Activated CD4-positive, alpha-beta T cell treated with anti-CD3 and anti-CD28 coated beads, Interleukin-2, amount 10 ng/mL, durations not matched to agents 24 days and 14 days (primary cell): Measurements from ENCODE around the gene FAM90A26. TPM values are rescaled to one million over a fixed set of nuclear protein-coding genes. Genes with fewer than 3 reads are reported as not detected.
"Not testable (repeated sequence)": the region's sequence is repeated elsewhere in the genome, so short reads cannot be mapped to it uniquely, and the experiment has no call there.

Experiments
- DNase-seq: peaks from one replicate; pipeline ENCODE4 v3.0.0; 2022
- H3K27ac Mint-ChIP-seq: one replicate; pipeline ENCODE4 v1.8.0; 2022; ENCODE audit warnings: mild to moderate bottlenecking, mixed read lengths
- H3K27me3 Mint-ChIP-seq: one replicate; pipeline ENCODE4 v1.8.0; 2022; ENCODE audit warnings: mixed read lengths
- H3K36me3 Mint-ChIP-seq: one replicate; pipeline ENCODE4 v1.8.0; 2022; ENCODE audit warnings: low read depth, mild to moderate bottlenecking, mixed read lengths
- H3K4me1 Mint-ChIP-seq: one replicate; pipeline ENCODE4 v1.8.0; 2021; ENCODE audit warnings: mixed read lengths
- H3K4me3 Mint-ChIP-seq: one replicate; pipeline ENCODE4 v1.8.0; 2022; ENCODE audit warnings: mild to moderate bottlenecking, moderate library complexity, mixed read lengths
- H3K9me3 Mint-ChIP-seq: one replicate; pipeline ENCODE4 v1.8.0; 2021; ENCODE audit warnings: mixed read lengths
- intact Hi-C: fragments of 100-400 bp; cut with micrococcal nuclease; formaldehyde crosslinking; loops from one replicate; pipeline ENCODE4 v1.15.1; 2023
- total RNA-seq: library from RNA; stranded (reverse); gene quantifications from 2 replicates; pipeline ENCODE4 v1.2.3, GENCODE V29; 2022

FAM90A26 gene, protein sequence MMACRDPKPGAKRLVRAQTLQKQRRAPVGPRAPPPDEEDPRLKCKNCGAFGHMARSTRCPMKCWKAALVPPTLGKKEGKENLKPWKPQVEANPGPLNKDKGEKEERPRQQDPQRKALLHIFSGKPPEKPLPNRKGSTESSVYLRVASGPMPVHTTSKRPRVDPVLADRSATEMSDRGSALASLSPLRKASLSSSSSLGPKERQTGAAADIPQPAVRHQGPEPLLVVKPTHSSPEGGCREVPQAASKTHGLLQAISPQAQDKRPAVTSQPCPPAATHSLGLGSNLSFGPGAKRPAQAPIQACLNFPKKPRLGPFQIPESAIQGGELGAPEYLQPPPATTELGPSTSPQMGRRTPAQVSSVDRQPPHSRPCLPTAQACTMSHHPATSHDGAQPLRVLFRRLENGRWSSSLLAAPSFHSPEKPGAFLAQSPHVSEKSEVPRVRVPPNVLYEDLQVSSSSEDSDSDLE
- not detected in 2 replicates for total RNA-seq

DNA sequence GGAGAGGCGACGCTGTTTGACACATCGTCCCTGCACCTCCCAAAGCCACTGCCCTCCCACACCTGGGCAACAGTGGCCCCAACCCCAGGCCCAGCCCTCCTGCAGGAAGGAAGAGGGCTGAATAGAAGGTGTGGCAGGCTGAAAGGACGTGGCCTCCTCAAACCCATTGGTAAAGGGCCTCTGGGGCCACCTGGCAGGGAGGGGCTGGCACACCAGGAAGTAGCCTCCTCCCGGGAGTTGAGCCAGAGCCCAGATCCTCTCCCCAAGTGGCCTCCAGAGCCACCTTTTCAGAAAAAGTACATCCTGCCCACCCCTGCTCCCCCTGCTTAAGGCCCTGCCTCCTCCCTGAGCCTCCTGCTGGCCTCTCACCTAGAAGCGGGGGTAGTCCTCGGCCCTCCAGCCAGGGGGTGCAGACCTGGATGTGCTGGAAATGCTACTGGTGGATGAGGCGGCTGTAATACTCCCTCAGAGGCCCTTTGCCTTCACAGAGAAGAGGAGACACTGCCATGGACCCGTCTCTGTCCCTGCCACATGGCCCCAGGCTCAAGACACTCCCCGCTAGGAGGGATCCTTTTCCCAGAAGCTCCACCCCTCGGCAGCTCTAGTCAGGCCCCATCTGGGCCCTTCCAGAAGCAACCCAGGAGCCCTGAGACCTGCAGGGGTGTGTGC is at the start of gene FAM90A26:
FAM90A26 (plus strand) TSS at position 619 of the 669 bp plus-strand sequence. CDS start 2,764 bp downstream, outside the sequence.
- H3K27ac Mint-ChIP-seq, DNase-seq, H3K27me3 Mint-ChIP-seq, intact Hi-C loops, H3K4me1 Mint-ChIP-seq, H3K36me3 Mint-ChIP-seq, H3K4me3 Mint-ChIP-seq, H3K9me3 Mint-ChIP-seq: not testable (repeated sequence)

DNA sequence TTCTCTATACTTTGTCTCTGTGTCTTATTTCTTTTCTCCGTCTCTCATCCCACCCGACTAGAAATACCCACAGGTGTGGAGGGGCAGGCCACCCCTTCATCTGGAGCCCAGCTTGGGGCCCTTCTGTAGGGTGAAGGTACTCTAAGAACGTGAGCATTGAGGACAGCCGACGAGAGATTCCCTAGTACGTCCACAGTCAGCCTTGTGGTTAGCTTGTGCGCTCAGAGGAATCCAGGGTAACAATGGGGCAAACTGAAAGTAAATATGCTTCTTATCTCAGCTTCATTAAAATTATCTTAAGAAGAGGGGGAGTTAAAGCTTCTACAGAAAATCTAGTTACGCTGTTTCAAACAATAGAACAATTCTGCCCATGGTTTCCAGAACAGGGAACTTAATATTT is 47.5 kb upstream of the FAM90A26 start:
- H3K4me3 Mint-ChIP-seq, H3K9me3 Mint-ChIP-seq, H3K27ac Mint-ChIP-seq, intact Hi-C loops, DNase-seq, H3K36me3 Mint-ChIP-seq, H3K4me1 Mint-ChIP-seq: not testable (repeated sequence)
- H3K27me3 Mint-ChIP-seq = peaks cover 12% of the 10 kb centered on the region

DNA sequence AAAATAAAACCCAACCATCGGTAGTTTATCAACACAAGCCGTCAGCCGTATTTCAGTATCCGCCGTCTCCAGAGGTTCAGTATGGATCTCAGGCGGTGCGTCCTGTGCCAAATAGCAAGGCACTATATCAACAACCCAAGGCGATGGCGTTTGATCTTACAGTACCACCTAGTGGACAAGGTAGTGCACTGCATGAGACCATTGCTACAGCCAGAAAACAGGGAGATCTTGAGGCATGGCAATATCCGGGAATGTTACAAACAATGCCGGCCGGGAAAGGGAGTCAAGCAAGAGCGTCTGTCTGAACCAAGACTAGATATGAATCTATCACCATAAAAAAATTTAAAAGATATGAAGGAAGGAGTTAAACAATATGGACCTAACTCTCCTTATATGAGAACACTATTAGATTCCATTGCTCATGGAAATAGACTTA is 46.6 kb upstream of the FAM90A26 start:
- H3K36me3 Mint-ChIP-seq, H3K4me3 Mint-ChIP-seq, H3K4me1 Mint-ChIP-seq, intact Hi-C loops, H3K9me3 Mint-ChIP-seq, H3K27ac Mint-ChIP-seq: not testable (repeated sequence)
- DNase-seq = peak; percentile 76
- peaks cover 12% of the 10 kb centered on the region for H3K27me3 Mint-ChIP-seq

DNA sequence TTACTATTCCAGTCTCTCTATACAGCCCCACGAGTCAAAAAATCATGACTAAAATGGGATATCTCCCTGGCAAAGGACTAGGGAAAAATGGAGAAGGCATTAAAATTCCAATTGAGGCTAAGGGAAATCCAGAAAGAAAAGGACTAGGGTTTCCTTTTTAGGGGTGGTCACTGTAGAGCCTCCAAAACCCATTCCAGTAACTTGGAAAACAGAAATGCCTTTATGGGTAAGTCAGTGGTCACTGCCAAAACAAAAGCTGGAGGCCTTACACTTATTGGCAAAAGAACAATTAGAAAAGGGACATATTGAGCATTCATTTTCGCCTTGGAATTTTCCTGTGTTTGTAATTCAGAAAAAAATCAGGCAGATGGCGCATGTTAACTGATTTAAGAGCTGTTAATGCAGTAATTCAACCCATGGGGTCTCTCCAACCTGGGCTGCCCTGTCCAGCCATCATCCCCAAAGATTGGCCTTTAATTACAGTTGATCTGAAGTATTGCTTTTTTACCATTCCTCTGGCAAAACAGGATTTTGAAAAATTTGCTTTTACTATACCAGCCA is 44.5 kb upstream of the FAM90A26 start:
- DNase-seq, H3K27ac Mint-ChIP-seq, intact Hi-C loops, H3K4me3 Mint-ChIP-seq, H3K4me1 Mint-ChIP-seq, H3K36me3 Mint-ChIP-seq, H3K9me3 Mint-ChIP-seq: not testable (repeated sequence)
- H3K27me3 Mint-ChIP-seq = peaks cover 12% of the 10 kb centered on the region

DNA sequence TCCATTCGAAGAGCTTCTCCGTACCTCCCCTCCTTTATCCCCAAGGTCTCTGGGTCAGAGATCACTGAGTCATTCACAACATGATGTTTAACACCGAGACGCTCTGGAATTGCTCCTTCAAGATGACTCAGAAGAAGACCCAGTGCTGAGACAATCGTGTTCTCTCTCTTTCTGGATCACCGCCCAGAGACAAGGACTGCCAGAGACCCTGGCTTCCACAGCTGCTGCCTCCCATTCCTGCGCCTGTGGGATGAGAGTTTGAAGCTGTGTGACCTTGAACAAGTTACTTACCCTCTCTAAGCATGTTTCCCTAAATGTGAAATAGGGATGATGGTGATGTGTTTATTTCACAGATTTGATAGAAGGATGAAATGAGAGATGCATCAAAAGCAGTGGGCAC is 38.8 kb upstream of the FAM90A26 start:
- H3K4me1 Mint-ChIP-seq, H3K4me3 Mint-ChIP-seq, DNase-seq, H3K27ac Mint-ChIP-seq, H3K9me3 Mint-ChIP-seq, H3K36me3 Mint-ChIP-seq, intact Hi-C loops, H3K27me3 Mint-ChIP-seq: not testable (repeated sequence)

DNA sequence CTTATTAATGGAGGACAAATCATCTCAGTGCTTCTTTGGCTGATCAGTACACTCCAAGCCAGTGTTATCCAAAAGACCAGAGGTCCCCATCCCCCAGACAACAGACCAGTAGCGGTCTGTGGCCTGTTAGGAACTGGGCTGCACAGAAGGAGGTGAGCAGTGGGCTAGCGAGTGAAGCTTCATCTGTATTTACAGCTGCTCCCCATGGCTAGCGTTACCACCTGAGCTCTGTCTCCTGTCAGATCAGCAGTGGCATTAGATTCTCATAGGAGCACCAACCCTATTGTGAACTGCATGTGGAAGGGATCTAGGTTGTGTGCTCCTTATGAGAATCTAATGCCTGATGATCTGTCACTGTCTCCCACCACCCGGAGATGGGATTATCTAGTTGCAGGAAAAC is 37.4 kb upstream of the FAM90A26 start:
- H3K9me3 Mint-ChIP-seq, H3K27ac Mint-ChIP-seq, H3K4me3 Mint-ChIP-seq, intact Hi-C loops, H3K4me1 Mint-ChIP-seq, H3K27me3 Mint-ChIP-seq, DNase-seq, H3K36me3 Mint-ChIP-seq: not testable (repeated sequence)

DNA sequence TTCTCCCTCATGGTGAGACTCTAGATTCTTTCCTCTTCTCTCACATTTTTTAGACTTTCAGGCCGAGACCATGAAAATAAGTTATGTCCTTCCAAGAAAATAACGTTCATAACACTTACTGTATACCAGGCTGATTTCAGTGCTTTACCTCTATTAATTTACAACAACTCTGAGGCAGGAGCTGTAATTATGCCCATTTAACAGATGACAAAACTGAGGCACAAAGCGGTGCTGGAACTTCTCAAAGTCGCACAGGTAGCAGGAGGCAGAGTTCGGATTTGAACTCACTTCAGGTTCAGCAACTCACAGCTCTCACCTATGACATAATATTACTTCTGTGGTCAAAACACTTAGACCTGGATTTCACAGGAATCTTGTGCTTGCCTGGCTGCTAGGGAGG is 36.2 kb upstream of the FAM90A26 start:
- H3K4me1 Mint-ChIP-seq, DNase-seq, H3K27ac Mint-ChIP-seq, H3K4me3 Mint-ChIP-seq, H3K27me3 Mint-ChIP-seq, H3K36me3 Mint-ChIP-seq, H3K9me3 Mint-ChIP-seq, intact Hi-C loops: not testable (repeated sequence)

DNA sequence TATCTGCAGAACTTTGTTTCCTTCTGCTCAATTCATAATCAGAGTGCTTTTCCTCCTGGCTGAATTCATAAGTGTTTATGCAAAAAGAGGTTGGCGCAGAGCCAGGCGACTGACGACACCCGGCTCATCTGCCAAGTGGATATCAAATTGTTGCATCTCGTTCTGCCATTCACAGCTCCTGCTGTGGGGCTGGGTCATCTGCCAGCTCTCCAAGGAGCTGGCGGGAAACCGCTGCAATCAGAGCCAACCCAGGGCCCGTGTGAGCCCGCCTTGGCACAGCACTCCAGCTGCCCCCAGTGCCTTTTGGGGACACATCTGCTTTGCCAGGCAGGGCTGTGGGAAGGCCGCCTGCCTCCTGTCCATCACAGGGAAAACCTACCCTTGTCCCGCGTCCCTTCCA is 35.7 kb upstream of the FAM90A26 start:
- H3K27ac Mint-ChIP-seq, H3K4me1 Mint-ChIP-seq, H3K4me3 Mint-ChIP-seq, H3K9me3 Mint-ChIP-seq, DNase-seq, H3K36me3 Mint-ChIP-seq, H3K27me3 Mint-ChIP-seq, intact Hi-C loops: not testable (repeated sequence)

DNA sequence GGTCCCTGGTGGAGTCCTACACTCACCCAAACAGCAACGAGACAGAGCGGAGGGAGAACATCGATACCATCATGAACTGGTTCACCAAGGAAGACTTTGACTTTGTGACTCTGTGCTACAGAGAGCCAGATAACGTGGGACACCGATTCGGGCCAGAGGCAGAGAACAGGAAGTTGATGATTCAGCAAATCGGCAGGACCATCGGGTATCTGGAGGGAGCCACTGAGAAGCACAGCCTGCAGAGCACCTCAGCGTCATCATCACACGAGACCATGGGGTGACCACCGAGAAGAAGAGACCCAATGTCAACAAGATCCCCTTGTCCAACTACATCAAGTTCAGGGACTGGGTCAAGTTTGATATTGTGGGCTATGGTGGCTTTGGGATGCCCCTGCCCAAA is 29.2 kb upstream of the FAM90A26 start:
- H3K9me3 Mint-ChIP-seq, H3K27me3 Mint-ChIP-seq, H3K4me3 Mint-ChIP-seq, H3K36me3 Mint-ChIP-seq, H3K27ac Mint-ChIP-seq, H3K4me1 Mint-ChIP-seq, intact Hi-C loops: not testable (repeated sequence)
- DNase-seq = peak; percentile 45

DNA sequence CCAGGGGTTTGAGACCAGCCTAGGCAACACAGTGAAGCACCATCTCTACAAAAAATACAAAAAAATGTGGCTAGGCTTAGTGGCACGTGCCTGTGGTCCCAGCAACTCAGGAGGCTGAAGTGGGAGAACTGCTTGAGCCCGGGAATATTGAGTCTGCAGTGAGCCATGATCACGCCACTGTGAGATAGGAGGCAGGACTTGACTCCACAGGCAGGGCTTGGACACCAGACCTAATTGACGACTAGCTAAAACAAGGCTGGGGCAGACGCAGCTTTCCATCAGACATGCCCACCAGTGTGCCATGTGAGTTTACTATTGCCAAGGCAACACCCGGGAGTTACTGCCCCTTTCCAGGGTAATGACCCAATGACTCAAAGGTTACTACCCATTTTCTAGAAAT is 27.4 kb upstream of the FAM90A26 start:
- H3K4me3 Mint-ChIP-seq, H3K4me1 Mint-ChIP-seq, H3K27me3 Mint-ChIP-seq, H3K27ac Mint-ChIP-seq, H3K9me3 Mint-ChIP-seq, H3K36me3 Mint-ChIP-seq, intact Hi-C loops: not testable (repeated sequence)
- peak; percentile 48 for DNase-seq

DNA sequence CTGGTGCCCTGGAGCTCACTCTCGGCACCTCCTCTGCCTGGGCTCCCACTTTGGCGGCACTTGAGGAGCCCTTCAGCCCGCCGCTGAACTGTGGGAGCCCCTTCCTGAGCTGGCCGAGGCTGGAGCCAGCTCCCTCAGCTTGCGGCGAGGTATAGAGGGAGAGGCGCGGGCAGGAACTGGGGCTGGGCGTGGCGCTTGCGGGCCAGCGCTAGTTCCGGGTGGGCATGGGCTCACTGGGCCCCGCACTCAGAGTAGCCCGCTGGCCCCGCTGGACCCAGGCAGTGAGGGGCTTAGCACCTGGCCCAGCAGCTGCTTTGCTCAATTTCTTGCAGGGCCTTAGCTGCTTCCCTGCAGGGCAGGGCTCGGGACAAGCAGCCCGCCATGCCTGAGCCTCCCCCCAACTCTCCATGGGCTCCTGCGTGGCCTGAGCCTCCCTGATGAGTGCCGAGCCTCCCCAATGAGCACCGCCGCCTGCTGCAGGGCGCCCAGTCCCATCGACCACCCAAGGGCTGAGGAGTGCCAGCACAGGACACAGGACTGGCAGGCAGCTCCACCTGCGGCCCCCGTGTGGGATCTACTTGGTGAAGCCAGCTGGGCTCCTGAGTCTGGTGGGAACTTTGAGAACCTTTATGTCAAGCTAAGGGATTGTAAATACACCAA is 26.7 kb upstream of the FAM90A26 start:
- no peaks in the 10 kb centered on the region for H3K9me3 Mint-ChIP-seq
- DNase-seq = peak; percentile 24
- intact Hi-C loops = no loop called here
- H3K36me3 Mint-ChIP-seq = no peaks in the 10 kb centered on the region
- H3K4me1 Mint-ChIP-seq = no peaks in the 10 kb centered on the region
- H3K27me3 Mint-ChIP-seq = no peaks in the 10 kb centered on the region
- no peak overlapping the region for H3K27ac Mint-ChIP-seq
- no peak overlapping the region for H3K4me3 Mint-ChIP-seq

DNA sequence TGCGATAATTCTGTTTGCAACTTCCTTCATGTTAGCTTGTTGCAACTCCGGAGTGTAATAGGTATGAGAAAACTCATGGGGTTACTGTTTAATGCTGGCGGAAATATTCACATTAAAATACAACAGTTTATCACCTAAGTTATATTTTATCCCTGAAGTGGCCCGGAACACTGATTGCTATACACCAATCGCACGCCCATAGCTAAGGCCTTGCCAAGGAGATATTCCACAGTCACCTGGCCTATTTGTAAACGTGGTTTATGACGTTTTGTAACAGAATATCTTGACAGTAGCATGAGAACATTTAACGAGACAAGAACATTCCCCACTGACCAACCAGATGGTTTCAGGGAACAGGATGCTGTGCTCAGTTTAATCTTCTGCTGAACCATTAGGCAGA is 23.2 kb upstream of the FAM90A26 start:
- no peak overlapping the region for H3K4me3 Mint-ChIP-seq
- H3K9me3 Mint-ChIP-seq = no peaks in the 10 kb centered on the region
- no peaks in the 10 kb centered on the region for H3K27me3 Mint-ChIP-seq
- no peaks in the 10 kb centered on the region for H3K36me3 Mint-ChIP-seq
- no peak overlapping the region for H3K27ac Mint-ChIP-seq
- DNase-seq = peak; percentile 13
- peaks cover 3% of the 10 kb centered on the region for H3K4me1 Mint-ChIP-seq
- intact Hi-C loops = no loop called here

DNA sequence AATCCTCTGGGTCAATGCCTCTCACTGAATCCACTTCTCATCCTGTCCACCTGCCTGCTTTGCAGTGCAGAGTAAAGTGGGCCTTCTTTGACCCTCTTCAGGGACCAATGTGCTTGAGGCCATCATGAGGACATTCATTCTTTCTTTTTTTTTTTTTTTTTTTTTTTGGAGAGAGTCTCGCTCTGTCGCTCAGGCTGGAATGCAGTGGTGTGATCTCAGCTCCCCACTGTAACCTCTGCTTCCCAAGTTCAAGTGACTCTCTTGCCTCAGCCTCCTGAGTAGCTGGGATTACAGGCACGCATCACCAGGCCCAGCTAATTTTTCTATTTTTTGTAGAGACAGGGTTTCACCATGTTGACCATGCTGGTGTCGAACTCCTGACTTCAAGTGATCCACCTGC is 22.8 kb upstream of the FAM90A26 start:
- intact Hi-C loops, H3K9me3 Mint-ChIP-seq, H3K4me3 Mint-ChIP-seq: not testable (repeated sequence)

More for the DNA sequence above, 22.8 kb upstream of the FAM90A26 start:
- not testable (repeated sequence) for H3K27ac Mint-ChIP-seq, H3K4me1 Mint-ChIP-seq, H3K36me3 Mint-ChIP-seq, H3K27me3 Mint-ChIP-seq, DNase-seq
